Breast epithelium (tissue), 4 donors: ENCODE data around the gene CADPS. TPM values are rescaled to one million over a fixed set of nuclear protein-coding genes. Genes with fewer than 3 reads are reported as not detected.

Experiments
- DNase-seq, 2 donors: peaks; one replicate each; pipeline ENCODE4 v3.0.0-alpha.2; 2019; ENCODE audit warnings: low spot score in 2 of 2
- H3K27ac ChIP-seq, 2 donors: fragments of 200-600 bp; sonication (generic) in 1 of 2; one replicate each; pipeline ENCODE4 v1.5.1; 2016 to 2019; ENCODE audit warnings: mild to moderate bottlenecking in 1 of 2
- H3K27me3 ChIP-seq, 2 donors: fragments of 200-600 bp; sonication (generic) in 1 of 2; one replicate each; pipeline versions ENCODE4 v1.5.1 to v1.6.0; 2017 to 2019; ENCODE audit warnings: control low read depth in 1 of 2, mild to moderate bottlenecking in 1 of 2
- H3K36me3 ChIP-seq: fragments of 200-600 bp; one replicate; pipeline ENCODE4 v1.5.1; 2019
- H3K4me1 ChIP-seq, 2 donors: fragments of 200-600 bp; sonication (generic); one replicate each; pipeline ENCODE4 v1.5.1; 2016 to 2019; ENCODE audit warnings: control low read depth in 1 of 2
- H3K4me3 ChIP-seq, 3 donors: fragments of 200-600 bp; sonication (generic); 1 replicate in 2 of 3; 2 replicates in 1 of 3; pipeline ENCODE4 v1.5.1; 2016 to 2019; ENCODE audit warnings: mild to moderate bottlenecking in 3 of 3, moderate library complexity in 2 of 3
- H3K9me3 ChIP-seq, 2 donors: fragments of 200-600 bp; sonication (generic) in 1 of 2; one replicate each; pipeline ENCODE4 v1.5.1; 2016 to 2019; ENCODE audit warnings: control low read depth in 1 of 2
- CTCF ChIP-seq, 3 donors: fragments of 450-650 bp; IDR thresholded peaks; one replicate each; pipeline ENCODE4 v1.5.1; 2016 to 2017; ENCODE audit warnings: antibody characterized with exemption in 3 of 3, mild to moderate bottlenecking in 3 of 3, moderate library complexity in 3 of 3
- POLR2A ChIP-seq: fragments of 450-650 bp; IDR thresholded peaks from one replicate; pipeline ENCODE4 v1.6.1; 2016; ENCODE audit warnings: antibody characterized with exemption, mild to moderate bottlenecking, moderate library complexity
- POLR2AphosphoS5 ChIP-seq, 3 donors: sonication (generic); formaldehyde crosslinking; IDR thresholded peaks; one replicate each; pipeline ENCODE4 v1.6.1; 2017; ENCODE audit warnings: antibody characterized with exemption in 3 of 3
- intact Hi-C: fragments of 100-400 bp; cut with DNase I; formaldehyde crosslinking; loops from one replicate; pipeline ENCODE4 v1.15.1; 2023; ENCODE audit warnings: low total_unique reads
- total RNA-seq, 3 donors: library from RNA; depleted of rRNA; stranded (reverse); fragments of >200 nt; gene quantifications; one replicate each; pipeline ENCODE4 v1.1.0, GENCODE V29; 2016

The CADPS gene
- total RNA-seq, 3 donors from 2014 or later = under 0.01 to 45.8 (median 0.15) TPM

- DNase-seq = no peak
- no peak overlapping the region for H3K27ac ChIP-seq
- no peaks in the 10 kb centered on the region for H3K27me3 ChIP-seq
- H3K4me1 ChIP-seq = no peaks in the 10 kb centered on the region
- intact Hi-C loops = no loop called here
- H3K4me3 ChIP-seq = no peak overlapping the region
- H3K36me3 ChIP-seq = no peaks in the 10 kb centered on the region
- no peak for TF ChIP-seq POLR2AphosphoS5 (IDR thresholded peaks at IDR 0.05)
- no peak for TF ChIP-seq POLR2A
- H3K9me3 ChIP-seq = no peaks in the 10 kb centered on the region
Observed at GRCh38 chr3:62521464-62522105, 353.6 kb downstream of the CADPS start.

GRCh38 chr3:62503516-62503915 is 371.7 kb downstream of the CADPS start:
- DNase-seq = no peak
- H3K36me3 ChIP-seq = no peaks in the 10 kb centered on the region
- TF ChIP-seq CTCF (IDR thresholded peaks at IDR 0.05) (no peak), POLR2A (no peak), POLR2AphosphoS5 (IDR thresholded peaks at IDR 0.05) (no peak)
- H3K4me1 ChIP-seq = no peaks in the 10 kb centered on the region
- no peaks in the 10 kb centered on the region for H3K9me3 ChIP-seq
- no peaks in the 10 kb centered on the region for H3K27me3 ChIP-seq
- intact Hi-C loops = no loop called here
- no peak overlapping the region for H3K27ac ChIP-seq
- no peak overlapping the region for H3K4me3 ChIP-seq

GRCh38 chr3:62502315-62503300 is 372.6 kb downstream of the CADPS start:
- intact Hi-C loops = no loop called here
- DNase-seq = no peak
- H3K4me1 ChIP-seq = no peaks in the 10 kb centered on the region

GRCh38 chr3:62501289-62501668 is 373.9 kb downstream of the CADPS start:
- intact Hi-C loops = no loop called here
- TF ChIP-seq POLR2AphosphoS5 (IDR thresholded peaks at IDR 0.05) (no peak), POLR2A (no peak), CTCF (IDR thresholded peaks at IDR 0.05) (no peak)
- H3K27ac ChIP-seq = no peak overlapping the region
- no peak for DNase-seq
- H3K4me1 ChIP-seq = no peaks in the 10 kb centered on the region
- no peaks in the 10 kb centered on the region for H3K27me3 ChIP-seq
- no peaks in the 10 kb centered on the region for H3K36me3 ChIP-seq
- H3K9me3 ChIP-seq = no peaks in the 10 kb centered on the region
- no peak overlapping the region for H3K4me3 ChIP-seq

More at GRCh38 chr3:62502315-62503300, 372.6 kb downstream of the CADPS start:
- Histone ChIP-seq H3K27ac (no peak overlapping the region), H3K4me3 (no peak overlapping the region), H3K9me3 (no peaks in the 10 kb centered on the region), H3K27me3 (no peaks in the 10 kb centered on the region), H3K36me3 (no peaks in the 10 kb centered on the region)
- TF ChIP-seq POLR2A = no peak
- no peak for TF ChIP-seq POLR2AphosphoS5 (IDR thresholded peaks at IDR 0.05)
- TF ChIP-seq CTCF (IDR thresholded peaks at IDR 0.05) = no peak

GRCh38 chr3:62500556-62501288 is 374.5 kb downstream of the CADPS start:
- Histone ChIP-seq H3K27me3 (no peaks in the 10 kb centered on the region), H3K36me3 (no peaks in the 10 kb centered on the region), H3K27ac (peak overlapping the region in 1 of 2 donors; percentile 51), H3K4me3 (no peak overlapping the region), H3K9me3 (no peaks in the 10 kb centered on the region), H3K4me1 (no peaks in the 10 kb centered on the region)
- DNase-seq = peak in 1 of 2 donors; percentile 24
- no peak for TF ChIP-seq POLR2A
- no peak for TF ChIP-seq CTCF (IDR thresholded peaks at IDR 0.05)
- intact Hi-C loops = no loop called here
